Epithelial cell of esophagus (primary cell): Measurements from ENCODE around the gene VEGFD.

Experiments used
- DNase-seq: peaks from one replicate; pipeline ENCODE4 v3.0.0; 2010; ENCODE audit warnings: low read depth
- H3K4me3 ChIP-seq: 2 replicates; pipeline ENCODE4 v1.5.1; 2011; ENCODE audit warnings: mild to moderate bottlenecking, low read length, control low read depth
- TF ChIP-seq, protein P1 (sequence below): IDR thresholded peaks from 2 replicates; pipeline ENCODE4 v1.5.1; 2011; ENCODE audit warnings: low read depth, mild to moderate bottlenecking, low read length, control low read depth, inconsistent platforms; ENCODE audit not compliant: insufficient read depth; ENCODE audit errors: missing control alignments

VEGFD gene, protein sequence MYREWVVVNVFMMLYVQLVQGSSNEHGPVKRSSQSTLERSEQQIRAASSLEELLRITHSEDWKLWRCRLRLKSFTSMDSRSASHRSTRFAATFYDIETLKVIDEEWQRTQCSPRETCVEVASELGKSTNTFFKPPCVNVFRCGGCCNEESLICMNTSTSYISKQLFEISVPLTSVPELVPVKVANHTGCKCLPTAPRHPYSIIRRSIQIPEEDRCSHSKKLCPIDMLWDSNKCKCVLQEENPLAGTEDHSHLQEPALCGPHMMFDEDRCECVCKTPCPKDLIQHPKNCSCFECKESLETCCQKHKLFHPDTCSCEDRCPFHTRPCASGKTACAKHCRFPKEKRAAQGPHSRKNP

DNA sequence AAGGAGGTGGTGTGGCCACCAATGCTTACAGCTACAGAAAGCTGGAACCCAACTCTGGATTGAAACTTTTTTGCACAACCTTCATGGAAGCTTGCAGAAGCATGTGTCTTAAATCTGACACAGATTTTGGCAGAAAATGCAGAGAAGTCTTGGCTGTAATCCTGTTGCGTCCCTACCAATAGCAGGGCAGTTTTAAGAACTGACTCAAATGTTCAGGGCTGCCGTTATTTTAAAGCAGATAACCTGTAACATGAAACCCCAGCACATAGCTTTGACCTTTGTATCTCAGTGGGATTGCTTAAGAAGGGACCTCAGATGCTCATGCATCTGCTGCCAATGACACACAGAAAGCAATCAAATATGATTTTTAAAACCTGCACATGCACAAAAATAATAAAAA lies at the start of gene VEGFD:
TSS of gene VEGFD (minus strand) at position 110 of the 400 bp plus-strand sequence. CDS start 467 bp downstream, outside the sequence.
- TF ChIP-seq, protein P1, sequence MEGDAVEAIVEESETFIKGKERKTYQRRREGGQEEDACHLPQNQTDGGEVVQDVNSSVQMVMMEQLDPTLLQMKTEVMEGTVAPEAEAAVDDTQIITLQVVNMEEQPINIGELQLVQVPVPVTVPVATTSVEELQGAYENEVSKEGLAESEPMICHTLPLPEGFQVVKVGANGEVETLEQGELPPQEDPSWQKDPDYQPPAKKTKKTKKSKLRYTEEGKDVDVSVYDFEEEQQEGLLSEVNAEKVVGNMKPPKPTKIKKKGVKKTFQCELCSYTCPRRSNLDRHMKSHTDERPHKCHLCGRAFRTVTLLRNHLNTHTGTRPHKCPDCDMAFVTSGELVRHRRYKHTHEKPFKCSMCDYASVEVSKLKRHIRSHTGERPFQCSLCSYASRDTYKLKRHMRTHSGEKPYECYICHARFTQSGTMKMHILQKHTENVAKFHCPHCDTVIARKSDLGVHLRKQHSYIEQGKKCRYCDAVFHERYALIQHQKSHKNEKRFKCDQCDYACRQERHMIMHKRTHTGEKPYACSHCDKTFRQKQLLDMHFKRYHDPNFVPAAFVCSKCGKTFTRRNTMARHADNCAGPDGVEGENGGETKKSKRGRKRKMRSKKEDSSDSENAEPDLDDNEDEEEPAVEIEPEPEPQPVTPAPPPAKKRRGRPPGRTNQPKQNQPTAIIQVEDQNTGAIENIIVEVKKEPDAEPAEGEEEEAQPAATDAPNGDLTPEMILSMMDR = no peak
- DNase-seq = no peak
- H3K4me3 ChIP-seq = no peak within 1 kb of the TSS

GRCh38 chrX:15430584-15430983 lies 46.4 kb upstream of the VEGFD start:
- TF ChIP-seq, protein P1 = no peak
- no peak overlapping the region for H3K4me3 ChIP-seq
- DNase-seq = no peak

GRCh38 chrX:15430076-15430475 lies 45.9 kb upstream of the VEGFD start:
- TF ChIP-seq, protein P1 = no peak
- no peak for DNase-seq
- no peak overlapping the region for H3K4me3 ChIP-seq

DNA sequence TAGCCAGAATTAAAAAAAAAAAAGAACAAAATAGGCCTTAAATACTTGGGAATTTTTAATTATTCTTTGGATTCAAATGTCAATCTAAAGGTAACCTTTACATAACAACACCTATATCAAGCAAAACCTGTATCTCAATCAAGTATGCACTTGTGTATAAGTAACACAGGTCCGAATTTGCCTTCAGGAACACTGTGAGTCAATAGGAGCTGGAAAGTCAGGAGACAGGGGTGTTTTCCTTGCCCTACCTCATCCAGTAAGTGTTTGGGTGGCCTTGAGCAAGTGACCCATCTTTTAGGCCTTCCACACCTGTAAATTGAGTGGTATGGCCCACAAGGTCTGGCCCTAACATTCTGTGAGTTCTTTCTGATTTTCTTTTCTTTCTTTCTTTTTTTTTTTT lies 40.8 kb upstream of the VEGFD start:
- DNase-seq = peak; percentile 81
- H3K4me3 ChIP-seq = no peak overlapping the region
- TF ChIP-seq, protein P1 = no peak

DNA sequence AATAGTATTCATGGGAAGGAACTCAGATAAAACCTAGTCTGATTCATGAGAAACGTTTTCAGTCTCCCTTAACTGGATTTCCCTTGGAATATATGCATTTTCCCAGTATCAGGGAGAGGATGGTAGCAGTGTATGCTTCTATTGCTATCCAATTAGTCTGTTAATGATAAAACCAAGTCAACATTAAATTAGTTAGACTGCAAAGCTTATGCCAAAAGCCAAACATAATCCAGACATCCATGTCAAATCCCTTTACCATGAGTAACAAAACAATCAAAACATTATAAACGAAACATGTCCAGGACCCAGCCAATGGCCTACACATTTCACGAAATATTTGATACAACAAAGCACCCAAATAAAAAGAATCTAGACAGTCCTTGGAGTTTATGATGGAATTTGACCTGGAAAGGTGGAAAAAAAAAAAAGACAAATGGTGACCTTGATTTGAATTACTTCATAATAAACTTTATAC lies 34.5 kb upstream of the VEGFD start:
- TF ChIP-seq, protein P1 = no peak
- H3K4me3 ChIP-seq = no peak overlapping the region
- no peak for DNase-seq

DNA sequence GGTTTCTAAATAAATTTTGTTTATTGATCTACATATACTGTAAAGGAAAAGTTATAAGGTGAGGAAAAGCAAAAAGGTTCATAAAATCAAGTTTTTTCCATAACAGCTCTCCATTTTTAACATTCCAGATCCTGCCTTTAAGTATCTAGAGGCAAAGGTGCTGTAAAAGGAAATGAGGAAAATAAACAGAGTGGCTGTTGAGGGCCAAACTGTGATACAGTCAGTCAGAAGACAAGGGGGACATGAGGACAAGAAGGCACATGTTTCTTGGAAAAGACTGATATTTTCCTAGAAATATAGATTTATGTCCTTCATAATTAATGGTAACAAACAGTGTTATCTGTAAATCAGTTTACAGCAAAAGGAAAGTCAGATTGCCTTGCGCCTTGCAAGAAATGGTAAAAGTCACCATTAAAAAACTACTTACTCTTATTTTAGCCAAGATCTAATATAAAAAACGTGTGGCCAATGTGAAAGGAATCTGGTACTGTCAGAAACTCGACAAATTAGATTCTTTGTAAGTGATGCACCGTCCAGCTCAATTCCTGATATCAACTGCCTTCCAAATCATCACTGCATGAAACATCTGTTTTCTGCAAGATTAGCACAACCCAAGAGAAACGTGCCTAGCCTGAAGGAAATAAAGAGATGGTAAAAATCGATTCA lies 34.0 kb upstream of the VEGFD start:
- TF ChIP-seq, protein P1 = no peak
- no peak for DNase-seq
- no peak overlapping the region for H3K4me3 ChIP-seq
